ENCODE measurements around the gene CUL2. TPM values are rescaled to one million over a fixed set of nuclear protein-coding genes. Genes with fewer than 3 reads are reported as not detected.

Gene CUL2
- total and polyA plus RNA-seq, 2 of the 4 experiments (the other 2 are of a cell fraction) = 18.9 to 36.6 TPM

DNA sequence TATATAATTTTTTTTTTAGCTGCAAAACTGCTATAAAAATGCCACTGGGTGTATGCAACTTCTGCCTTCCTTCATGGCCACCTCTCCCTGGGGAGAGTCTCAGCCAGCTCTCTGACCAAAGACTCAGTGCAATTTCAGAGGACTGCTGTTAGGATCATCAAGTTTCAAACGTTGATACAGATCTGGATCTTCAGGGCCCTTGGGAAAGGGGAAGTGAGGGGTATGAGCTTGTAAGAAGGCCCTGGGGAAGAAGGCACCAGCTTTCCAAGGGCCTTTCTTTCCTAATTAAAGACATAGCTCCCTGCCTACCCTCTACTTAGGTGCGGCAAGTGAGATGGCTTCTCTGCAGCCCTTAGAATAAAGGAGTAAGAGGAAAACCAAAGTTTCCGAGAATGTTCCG is 130.4 kb downstream of the CUL2 start:
- Histone ChIP-seq H3K56ac (ENCODE audit: extremely low read depth, insufficient read depth, low read length) (no peak overlapping the region), H3K27me3 (ENCODE audit: control insufficient read depth, insufficient read depth, low read length) (peaks cover 2% of the 10 kb centered on the region), H2BK120ac (ENCODE audit: low read depth, low read length) (no peak overlapping the region), H3K79me1 (ENCODE audit: low read depth in 1 of 2, low read length in 2 of 2) (no peaks in the 10 kb centered on the region), H2AK9ac (replicated peaks; ENCODE audit: low read depth, low read length, poor library complexity) (no peak overlapping the region), H3K36me3 (ENCODE audit: control insufficient read depth, insufficient read depth, low read length) (no peaks in the 10 kb centered on the region), H2BK5ac (ENCODE audit: low read depth, low read length, poor library complexity, severe bottlenecking) (no peak overlapping the region), H3K9ac (ENCODE audit: low read depth, low read length) (no peak overlapping the region), H4K20me1 (ENCODE audit: insufficient read depth, low read length) (no peaks in the 10 kb centered on the region), H4K8ac (ENCODE audit: low read depth in 2 of 2, low read length in 2 of 2) (no peak overlapping the region), H3K23ac (ENCODE audit: low read depth, low read length) (no peak overlapping the region), H3K27ac (ENCODE audit: insufficient read depth, low read length) (no peak overlapping the region), H3K4me1 (ENCODE audit: control insufficient read depth, insufficient read depth, low read length) (no peaks in the 10 kb centered on the region), H2AK5ac (ENCODE audit: low read depth, low read length) (no peak overlapping the region), H4K91ac (ENCODE audit: insufficient read depth, low read depth, low read length) (no peak overlapping the region), H3K9me3 (ENCODE audit: control insufficient read depth, insufficient read depth, low read length) (no peaks in the 10 kb centered on the region), H3K18ac (ENCODE audit: low read depth, low read length) (no peak overlapping the region), H2AFZ (replicated peaks; ENCODE audit: low read length, poor library complexity) (no peak overlapping the region), H2BK15ac (ENCODE audit: low read depth, low read length) (no peak overlapping the region), H3K4ac (ENCODE audit: low read depth, low read length) (no peak overlapping the region), H2BK20ac (ENCODE audit: low read depth, low read length) (no peak overlapping the region), H3K14ac (replicated peaks; ENCODE audit: low read depth, low read length) (no peak overlapping the region), H4K5ac (ENCODE audit: low read depth, low read length) (no peak overlapping the region), H3K4me2 (ENCODE audit: low read depth, low read length) (no peak overlapping the region), H3K9me1 (ENCODE audit: insufficient read depth, low read length) (no peaks in the 10 kb centered on the region), H3K4me3 (ENCODE audit: insufficient read depth, low read depth, low read length) (no peak overlapping the region)
- no CpG with 5 or more reads among the region's 4 CpGs for WGBS, 2 experiments (ENCODE audit: extremely low coverage in 2 of 2, insufficient read length in 1 of 2)
- no peak for DNase-seq
- ChIA-PET CTCF (no interaction called here), POLR2A (ENCODE audit: unreplicated experiment) (no interaction called here)
- dilution Hi-C loops (cut with HindIII; ENCODE audit: low sequenced_read_pairs, unreplicated experiment) = no loop called here
- no TSS peak for BruUV-seq (replicated peaks)
- intact Hi-C loops (cut with micrococcal nuclease) = loop anchor here (10.0 kb wide), 1 partner anchor 235 kb away; no protein-coding TSS in a partner anchor
- no peak for ATAC-seq (ENCODE audit: low read depth)
- in situ Hi-C loops (cut with MboI; ENCODE audit: low sequenced_read_pairs) = no loop called here
- TF ChIP-seq, protein P1, sequence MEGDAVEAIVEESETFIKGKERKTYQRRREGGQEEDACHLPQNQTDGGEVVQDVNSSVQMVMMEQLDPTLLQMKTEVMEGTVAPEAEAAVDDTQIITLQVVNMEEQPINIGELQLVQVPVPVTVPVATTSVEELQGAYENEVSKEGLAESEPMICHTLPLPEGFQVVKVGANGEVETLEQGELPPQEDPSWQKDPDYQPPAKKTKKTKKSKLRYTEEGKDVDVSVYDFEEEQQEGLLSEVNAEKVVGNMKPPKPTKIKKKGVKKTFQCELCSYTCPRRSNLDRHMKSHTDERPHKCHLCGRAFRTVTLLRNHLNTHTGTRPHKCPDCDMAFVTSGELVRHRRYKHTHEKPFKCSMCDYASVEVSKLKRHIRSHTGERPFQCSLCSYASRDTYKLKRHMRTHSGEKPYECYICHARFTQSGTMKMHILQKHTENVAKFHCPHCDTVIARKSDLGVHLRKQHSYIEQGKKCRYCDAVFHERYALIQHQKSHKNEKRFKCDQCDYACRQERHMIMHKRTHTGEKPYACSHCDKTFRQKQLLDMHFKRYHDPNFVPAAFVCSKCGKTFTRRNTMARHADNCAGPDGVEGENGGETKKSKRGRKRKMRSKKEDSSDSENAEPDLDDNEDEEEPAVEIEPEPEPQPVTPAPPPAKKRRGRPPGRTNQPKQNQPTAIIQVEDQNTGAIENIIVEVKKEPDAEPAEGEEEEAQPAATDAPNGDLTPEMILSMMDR (conservative IDR thresholded peaks at IDR 0.05; ENCODE audit: low read depth, low read length) = no peak
- TF ChIP-seq MXI1 (IDR thresholded peaks at IDR 0.05; ENCODE audit: borderline replicate concordance, low read depth, low read length) (no peak), BHLHE40 (IDR thresholded peaks at IDR 0.05; ENCODE audit: low read depth, low read length) (no peak), NFE2L2 (IDR thresholded peaks at IDR 0.05; ENCODE audit: low read depth, low read length) (no peak), RCOR1 (IDR thresholded peaks at IDR 0.05; ENCODE audit: insufficient replicate concordance, low read length) (no peak), FOS (IDR thresholded peaks at IDR 0.05; ENCODE audit: low read depth, low read length) (no peak), CHD1 (IDR thresholded peaks at IDR 0.05; ENCODE audit: low read depth, low read length) (no peak), SMC3 (IDR thresholded peaks at IDR 0.05; ENCODE audit: low read depth, low read length) (no peak), RFX5 (IDR thresholded peaks at IDR 0.05; ENCODE audit: low read depth, low read length) (no peak)
- TF ChIP-seq, protein P2, sequence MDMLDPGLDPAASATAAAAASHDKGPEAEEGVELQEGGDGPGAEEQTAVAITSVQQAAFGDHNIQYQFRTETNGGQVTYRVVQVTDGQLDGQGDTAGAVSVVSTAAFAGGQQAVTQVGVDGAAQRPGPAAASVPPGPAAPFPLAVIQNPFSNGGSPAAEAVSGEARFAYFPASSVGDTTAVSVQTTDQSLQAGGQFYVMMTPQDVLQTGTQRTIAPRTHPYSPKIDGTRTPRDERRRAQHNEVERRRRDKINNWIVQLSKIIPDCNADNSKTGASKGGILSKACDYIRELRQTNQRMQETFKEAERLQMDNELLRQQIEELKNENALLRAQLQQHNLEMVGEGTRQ (IDR thresholded peaks at IDR 0.05; ENCODE audit: low read depth, low read length) = no peak

Measured in IMR-90 (cell line).